HG02970 (cell line): ENCODE data around the gene KDM5C.
"Not testable (repeated sequence)": the region's sequence is repeated elsewhere in the genome, so short reads cannot be mapped to it uniquely, and the experiment has no call there.

Experiments used
- ATAC-seq: cut with Tn5 transposase; IDR thresholded peaks from one replicate; pipeline ENCODE4 v1.9.1; 2021; ENCODE audit warnings: mild to moderate bottlenecking, moderate library complexity, moderate number of reproducible peaks; ENCODE audit not compliant: unreplicated experiment, low FRiP score

Gene KDM5C

DNA sequence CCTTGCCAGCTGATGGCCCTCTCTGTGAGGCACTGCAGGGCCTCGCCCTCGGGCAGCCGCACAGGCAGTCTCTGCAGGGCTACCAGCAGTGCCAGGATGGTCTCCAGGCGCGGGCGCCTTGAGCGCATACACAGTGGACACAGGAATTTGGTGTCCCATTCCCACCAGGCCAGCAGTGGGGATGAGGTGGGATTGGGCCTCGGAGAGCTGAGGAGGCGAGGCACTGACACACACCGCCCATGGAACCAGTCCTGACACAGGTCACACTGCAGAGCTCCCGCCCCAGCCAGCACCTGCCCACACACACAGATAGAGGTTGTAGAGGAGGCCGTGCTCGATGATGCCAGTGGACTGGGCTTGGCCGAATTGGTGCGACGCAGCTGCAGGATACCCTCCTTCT lies 30.7 kb downstream of the KDM5C start:
- ATAC-seq, result no peak

DNA sequence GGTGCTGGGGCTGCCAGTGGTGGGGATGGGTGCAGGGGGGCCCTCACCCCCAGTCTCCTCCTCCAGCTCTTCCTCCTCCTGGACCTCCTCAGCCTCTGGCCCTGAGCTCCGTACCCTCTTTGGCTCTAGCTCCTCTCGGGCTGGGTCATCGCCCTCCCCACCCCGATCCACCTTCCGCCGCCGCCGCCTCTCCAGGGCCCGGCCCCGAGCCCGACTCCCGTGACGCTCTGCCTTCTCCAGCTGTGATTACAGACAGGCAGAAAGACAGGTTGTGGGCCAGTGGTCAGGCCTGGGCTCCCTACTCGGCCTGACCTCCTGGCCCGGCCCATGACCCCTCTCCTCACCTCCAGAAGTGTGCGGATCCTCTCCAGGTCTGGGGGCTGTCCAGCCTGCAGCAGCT lies 31.9 kb downstream of the KDM5C start:
- ATAC-seq, result no peak

DNA sequence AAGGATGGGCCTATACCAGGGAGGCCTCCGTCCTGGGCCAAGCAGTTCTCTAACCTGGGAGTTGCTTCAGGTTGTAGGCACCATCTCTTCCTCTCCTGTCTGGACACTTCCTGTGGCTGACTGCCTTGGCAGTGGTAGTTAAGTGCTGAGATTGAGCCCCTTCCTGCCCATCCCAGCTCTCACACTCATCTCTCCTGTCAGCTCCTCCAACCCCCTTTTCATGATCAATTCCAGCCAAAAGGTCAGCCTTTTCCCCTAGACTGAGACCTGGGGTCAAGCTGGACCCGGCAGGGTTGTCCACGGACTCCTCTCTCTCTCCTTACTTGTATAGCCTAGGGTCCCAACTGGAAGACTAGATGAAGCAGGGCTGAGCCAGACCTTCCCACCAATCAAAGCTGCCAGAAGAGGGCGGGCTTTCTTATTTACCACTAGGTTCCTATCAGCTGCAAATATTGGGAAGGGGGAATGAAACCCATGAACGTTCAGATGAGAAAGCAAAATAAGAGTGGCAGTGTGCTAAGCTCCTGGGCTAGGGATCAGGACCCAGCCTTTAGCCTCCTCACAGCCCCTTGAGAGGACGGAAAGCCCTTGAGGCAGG lies 34.5 kb downstream of the KDM5C start:
- no peak for ATAC-seq

DNA sequence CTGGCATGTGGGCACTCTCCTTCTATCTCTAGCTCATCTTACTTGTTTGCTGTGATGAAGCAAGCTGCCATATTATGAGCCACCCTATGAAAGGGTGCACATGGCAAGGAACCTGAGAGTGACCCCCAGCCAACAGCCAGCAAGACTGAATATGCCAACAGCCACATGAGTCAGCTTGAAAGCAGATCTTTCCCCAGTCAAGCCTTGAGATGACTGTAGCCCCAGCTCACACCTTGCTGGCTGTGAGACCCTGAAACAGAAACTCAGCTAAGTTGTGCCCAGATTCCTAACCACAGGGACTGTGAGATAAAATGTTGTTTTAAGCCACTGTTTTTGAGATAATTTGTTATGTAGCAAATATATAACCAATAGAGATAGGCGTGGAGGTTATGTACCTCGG lies 36.2 kb downstream of the KDM5C start:
- ATAC-seq, result no peak

DNA sequence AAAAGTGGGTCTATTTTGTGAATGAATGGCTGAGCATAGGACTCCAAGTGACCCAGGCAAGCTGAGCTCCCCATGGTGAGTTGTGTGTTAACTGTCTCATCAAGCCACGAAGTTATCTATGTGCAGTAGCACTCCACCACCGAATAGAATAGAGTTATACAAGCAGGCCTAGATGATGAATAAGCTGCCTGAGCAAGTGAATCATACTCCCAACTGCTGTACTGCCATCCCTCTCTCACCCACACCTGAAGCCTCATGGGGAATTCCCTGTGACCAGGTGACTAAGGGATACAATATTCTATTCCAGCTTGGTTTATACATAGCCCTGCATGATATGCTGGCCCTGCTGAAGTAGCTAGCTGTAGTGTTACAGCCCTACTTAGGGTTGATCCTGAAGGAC lies 38.7 kb downstream of the KDM5C start:
- no peak for ATAC-seq

DNA sequence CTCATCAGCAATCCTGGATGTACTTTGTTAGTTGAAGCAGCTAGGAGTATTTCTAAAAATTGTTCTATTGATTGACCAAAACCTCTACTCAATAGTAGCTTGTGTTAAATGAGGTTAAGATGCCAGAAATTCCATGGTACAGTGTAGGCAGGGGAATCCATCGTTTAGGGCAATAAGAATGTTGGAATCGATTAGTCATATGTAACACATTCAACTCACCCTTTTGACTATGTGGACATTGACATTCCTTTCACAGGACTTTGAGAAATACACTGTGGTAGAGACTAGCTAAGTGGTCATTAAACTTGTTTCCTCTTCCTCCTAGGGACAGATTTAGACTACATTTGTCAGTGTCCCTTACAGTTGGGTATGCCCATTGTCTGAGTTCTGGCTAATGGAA lies 40.2 kb downstream of the KDM5C start:
- no peak for ATAC-seq

DNA sequence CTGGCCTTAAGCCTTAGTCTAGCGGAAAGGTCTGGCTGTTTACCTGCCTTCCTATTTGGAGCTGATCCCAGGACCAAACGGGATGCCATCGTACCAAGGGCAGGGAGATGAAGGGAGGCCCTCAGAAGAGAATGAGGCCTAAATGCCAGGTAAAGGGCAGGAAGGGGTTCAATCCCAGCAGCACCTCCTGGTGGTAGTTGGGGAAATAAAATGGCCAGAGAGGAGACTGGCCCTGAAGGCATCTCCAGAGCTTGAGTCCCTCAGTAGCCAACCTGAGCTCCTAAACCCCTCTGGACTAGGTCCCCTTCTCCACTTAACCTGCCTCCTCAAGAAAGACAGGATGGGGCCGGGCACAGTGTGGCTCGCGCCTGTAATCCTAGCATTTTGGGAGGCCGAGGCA lies 53.7 kb downstream of the KDM5C start:
- ATAC-seq, result no peak

DNA sequence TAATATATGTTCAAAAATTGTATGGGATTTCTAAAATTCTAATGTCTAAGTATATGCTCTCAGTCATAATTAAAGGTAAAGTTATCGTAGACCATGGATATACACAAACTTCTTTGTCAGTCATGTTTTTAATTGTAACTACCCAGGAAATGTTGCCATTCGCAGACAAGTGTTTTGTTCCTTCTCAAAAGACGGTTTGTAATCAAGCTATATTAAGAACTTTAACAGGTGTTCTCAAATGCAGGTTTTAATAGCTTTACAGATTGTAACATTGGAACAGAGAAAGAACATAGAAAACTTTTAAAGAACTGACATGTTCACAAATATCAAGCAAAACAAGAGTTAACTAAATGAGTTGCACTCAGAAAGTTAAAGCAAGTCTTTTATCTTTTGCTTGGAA lies 58.9 kb downstream of the KDM5C start:
- ATAC-seq, result no peak

DNA sequence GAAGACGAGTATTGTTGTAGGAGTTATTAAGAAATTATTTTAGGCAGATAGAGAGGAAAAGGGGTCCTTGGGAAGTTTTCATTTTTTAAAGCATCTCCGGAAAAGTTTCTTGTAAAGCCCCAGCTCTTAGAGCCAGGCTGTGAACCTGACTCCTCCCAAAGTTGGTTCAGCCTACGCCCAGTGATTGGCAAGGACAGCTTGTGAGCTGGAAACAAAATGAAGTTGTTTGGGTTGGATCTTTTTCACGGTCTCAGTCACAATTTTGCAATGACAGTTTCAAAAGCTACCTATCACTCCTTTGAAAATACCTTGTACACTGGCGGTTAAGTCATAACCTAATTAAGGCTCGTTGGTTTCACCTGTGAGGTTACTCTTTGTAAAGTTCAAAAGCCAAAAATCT lies 60.4 kb downstream of the KDM5C start:
- ATAC-seq, result not testable (repeated sequence)

DNA sequence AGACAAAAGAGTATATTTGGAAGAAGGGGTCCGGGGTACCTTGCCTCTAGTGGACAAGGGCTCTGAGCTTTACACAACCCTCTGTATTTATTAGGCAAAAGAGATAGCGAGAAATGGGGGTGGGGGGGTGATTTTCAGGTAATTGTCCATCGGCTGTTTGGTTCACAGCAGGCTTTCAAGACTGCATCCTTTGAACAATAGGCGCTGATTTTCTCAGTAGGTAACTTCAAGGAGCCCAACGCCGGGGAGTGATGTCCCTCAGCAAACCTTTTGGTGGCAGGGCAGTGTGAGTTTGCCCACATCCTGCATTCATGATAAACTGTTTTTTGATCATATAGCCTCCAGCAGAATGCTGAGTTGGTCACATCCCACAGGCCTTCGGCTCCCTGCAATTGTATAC lies 61.6 kb downstream of the KDM5C start:
- ATAC-seq, result no peak

DNA sequence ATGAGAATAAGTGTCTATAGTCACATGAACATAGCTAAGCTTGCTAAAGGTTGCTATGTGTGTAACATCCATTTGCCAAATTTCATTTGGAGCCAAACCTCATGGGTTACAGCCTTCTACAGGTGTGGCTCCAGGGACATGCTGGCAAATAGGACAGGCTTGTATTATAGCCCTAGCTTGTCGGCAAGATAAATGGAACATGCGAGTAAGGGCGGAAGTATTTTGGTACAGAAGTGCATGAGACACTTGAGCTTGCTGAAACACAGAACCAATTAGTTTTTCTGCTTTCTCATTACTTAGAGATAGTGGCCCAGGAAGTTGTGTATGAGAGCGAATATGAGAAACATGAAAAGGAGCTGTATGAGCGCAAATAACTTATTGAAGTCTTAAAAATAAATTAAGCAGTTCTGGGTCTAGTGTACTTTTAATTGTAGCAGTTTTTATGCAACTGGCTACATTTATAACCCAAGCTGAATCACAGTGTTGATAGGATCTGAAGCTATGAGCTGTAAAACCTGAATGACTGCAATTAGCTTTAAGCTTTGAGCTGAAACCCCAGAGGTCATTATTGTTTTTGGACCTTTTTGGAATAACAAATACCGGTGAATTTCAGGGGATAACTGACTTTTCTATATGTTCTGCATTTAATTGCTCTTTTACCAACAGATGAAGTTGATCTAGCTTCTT lies 64.6 kb downstream of the KDM5C start:
- no peak for ATAC-seq

DNA sequence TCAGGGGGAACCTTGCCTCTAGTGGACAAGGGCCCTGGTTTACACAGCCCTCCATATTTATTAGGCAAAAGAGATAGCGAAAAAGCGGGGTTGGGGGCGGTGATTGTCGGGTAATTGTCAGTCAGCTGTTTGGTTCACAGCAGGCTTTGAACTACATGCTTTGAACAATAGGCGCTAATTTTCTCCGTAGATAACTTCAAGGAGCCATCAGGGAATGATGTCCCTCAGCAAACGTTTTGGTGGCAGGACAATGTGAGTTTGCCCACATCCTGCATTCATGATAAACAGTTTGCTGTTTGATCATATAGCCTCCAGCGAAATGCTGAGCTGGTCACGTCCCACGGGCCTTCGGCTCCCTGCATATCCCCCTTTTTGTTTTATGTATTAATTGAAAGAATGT lies 65.8 kb downstream of the KDM5C start:
- ATAC-seq, result no peak

DNA sequence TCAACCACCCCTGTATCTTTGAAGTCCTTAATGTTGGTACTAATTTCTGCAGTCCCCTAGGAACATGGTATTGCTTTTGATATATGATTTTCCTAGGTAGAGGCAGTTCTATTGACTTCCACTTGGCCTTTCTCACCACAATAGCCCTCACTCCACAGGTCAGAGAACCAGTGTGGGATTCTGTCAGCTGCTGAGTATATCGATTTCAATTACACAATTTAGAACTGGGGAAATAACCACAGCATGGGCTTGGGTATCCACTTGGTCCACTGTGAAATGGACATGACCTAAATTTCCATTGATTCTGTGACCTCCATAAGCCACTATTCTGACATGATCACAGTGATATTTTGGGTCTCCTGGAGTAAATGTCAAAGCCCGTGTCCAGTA lies 68.8 kb downstream of the KDM5C start:
- no peak for ATAC-seq

DNA sequence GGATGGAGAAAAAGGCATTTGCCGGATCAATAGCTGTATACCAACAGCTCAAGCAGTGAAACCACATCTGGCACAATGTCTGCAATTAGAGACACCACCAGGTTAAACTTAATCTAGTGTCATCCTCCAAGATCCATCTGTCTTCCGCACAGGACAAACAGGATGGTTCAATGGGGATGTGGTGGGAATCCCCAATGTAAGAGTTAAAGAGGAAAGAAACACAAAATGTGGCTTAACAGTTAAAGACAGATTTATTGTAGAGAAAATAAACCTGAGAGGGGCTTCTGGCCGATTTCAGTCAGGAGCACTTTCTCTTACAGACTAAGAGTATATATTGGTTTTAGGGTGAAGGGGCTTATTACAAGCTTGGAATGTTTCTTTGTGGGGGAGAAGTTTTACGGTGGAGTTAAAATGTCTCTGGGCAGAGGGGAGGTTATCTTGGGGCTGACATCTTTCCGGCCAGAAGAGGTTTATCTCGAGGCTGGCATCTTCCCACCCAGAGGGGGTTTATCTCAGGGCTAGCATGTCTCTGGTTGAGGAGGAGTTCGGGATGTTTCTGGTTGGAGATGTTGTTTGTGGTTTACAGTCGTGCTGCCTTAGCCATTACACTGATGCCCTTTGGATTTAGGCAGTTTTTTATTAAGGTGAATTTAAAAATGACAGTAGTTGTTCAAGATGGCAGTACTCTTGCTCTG lies 69.3 kb downstream of the KDM5C start:
- ATAC-seq, result no peak

DNA sequence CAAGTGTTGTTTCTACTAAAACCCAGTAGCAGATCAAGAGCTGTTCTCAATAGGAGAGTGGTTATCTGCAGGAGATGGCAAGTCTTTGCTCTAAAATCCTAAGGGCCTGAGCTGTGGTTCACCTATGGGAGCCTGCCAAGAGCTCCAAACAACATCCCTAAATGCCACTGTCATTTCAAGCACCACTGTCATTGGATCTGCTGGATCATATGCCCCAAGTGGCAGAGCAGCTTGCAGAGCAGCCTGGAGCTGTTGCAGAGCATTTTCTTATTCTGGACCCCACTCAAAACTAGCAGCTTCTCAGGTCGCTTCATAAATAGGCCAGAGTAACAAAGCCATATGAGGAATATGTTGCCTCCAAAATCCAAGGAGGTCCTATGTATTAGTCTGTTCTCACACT lies 71.4 kb downstream of the KDM5C start:
- ATAC-seq, result no peak
